GM19099 (cell line): Measurements from ENCODE around the gene ITPKA.
A peak's percentile ranks its signal among the peaks of the same experiment; 100 is the strongest.

ENCODE experiments used
- POLR2A ChIP-seq: IDR thresholded peaks from 3 replicates; pipeline ENCODE4 v1.6.1; 2011; ENCODE audit warnings: low read depth; ENCODE audit not compliant: insufficient read length; ENCODE audit errors: extremely low read depth

The ITPKA gene

GRCh38 chr15:41493205-41493901 is at the start of gene ITPKA:
TSS of gene ITPKA (plus strand) at chr15:41493874. CDS start at chr15:41493928, 54 bp downstream.
- peak; percentile 63 for TF ChIP-seq POLR2A

- no peak for TF ChIP-seq POLR2A
These were observed 48.3 kb upstream of the ITPKA start for GRCh38 chr15:41445399-41445798.

DNA sequence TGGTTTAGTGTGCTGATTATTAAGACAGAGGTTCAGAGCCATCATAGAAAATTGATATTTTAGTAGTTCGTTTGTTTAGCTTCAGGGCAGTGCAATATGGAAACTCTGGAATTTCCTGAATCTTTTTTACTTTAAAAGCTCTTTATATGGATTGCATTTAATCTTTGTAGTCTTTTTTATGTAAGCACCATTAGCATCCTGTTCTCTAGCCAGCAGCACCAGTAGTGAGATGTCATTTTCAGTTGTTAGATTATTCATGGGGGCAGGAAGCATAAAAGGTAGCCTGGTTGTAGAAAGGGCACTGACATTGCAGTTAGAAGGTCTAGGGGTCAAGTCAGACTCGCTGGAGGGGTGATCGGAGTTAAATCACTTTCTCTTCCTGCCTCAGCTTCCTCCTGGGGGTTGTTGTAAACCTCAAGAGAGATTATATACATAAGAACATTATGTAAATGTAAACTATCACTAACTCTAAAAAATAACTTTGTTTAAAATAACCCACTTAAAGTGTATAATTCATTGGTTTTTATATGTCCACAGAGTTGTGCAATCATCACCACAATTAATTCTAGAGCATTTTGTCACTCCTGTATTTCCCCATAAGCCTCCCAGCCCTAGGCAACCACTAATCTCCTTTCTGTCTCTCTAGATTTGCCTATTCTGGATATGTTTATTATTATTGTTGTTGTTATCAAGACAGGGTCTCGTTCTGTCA is 31.4 kb upstream of the ITPKA start:
- no peak for TF ChIP-seq POLR2A

- TF ChIP-seq POLR2A, result no peak
These were observed 28.6 kb upstream of the ITPKA start for GRCh38 chr15:41464889-41465580.

- no peak for TF ChIP-seq POLR2A
These were observed 27.8 kb upstream of the ITPKA start for GRCh38 chr15:41465822-41466421.

DNA sequence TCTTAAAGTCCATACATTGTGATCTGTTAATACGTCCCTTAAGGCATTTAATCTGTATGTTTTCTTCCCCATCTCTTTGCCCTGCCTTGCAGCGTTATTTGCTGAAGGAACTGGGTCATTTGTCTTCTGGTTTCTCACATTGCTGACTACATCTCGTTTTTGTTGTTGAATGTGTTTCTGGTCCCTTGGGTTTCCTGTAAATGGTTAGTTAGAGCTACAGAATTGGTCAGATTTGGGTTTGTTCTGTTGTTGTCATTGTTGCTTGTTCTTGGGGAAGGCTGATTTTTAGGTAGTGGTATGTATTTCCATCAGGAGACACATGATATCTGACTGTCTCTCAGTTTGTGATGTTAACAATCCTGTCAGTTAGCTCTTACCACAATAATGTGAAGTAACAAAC is 27.0 kb upstream of the ITPKA start:
- TF ChIP-seq POLR2A, result no peak

GRCh38 chr15:41473418-41473817 is 20.3 kb upstream of the ITPKA start:
- TF ChIP-seq POLR2A, result no peak

DNA sequence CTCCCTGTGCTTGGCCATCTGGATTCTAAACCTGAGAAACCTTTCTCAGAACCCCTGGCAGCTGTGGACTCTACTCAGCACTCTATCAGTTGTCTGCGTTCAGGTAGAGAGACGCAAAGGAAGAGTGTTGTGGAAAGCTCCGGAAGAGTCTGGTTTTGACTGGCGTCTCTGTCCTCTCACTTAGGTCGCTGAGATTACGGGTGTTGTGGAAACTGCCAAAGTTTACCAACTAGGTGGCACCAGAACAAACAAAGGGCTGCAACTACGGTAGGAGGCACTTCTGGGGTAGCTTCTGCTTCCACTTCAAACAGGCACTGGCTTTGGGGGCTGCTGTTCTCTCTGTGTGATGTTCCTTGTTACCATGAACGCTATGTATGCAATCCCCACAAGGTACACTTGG is 19.2 kb upstream of the ITPKA start:
- TF ChIP-seq POLR2A, result no peak

GRCh38 chr15:41474941-41475340 is 18.7 kb upstream of the ITPKA start:
- no peak for TF ChIP-seq POLR2A

DNA sequence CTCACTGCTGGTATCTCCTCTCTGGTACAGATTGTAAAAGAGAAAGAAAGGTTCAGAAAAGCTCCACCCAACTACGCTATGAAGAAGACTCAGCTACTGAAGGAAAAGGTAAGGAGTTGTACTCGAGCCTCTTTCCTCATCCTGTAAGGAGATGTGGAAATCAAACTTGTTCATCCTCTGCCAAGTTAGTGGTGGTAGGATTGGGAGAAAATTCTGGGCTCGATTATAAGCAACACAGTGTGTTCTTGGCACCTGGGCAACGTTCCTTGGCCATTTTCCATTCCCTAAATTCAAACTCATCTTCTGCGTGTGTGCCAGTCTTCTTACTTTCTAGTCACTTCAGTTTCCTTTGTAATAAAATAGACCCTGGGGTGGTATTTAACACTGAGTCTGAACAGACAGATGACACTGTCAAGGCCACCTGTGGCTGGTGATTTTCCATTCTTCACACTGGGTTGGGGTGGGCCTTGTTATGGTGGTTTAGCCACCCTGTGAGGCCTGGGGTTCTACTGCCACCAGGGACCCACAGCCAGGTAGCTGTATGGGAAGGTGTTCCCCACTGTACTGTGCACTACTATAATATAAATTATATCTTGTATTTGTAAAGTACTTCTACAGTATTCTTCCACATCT is 17.1 kb upstream of the ITPKA start:
- TF ChIP-seq POLR2A, result no peak

GRCh38 chr15:41480396-41481140 is 13.1 kb upstream of the ITPKA start:
- TF ChIP-seq POLR2A, result no peak

- TF ChIP-seq POLR2A, result no peak
These were observed 11.4 kb upstream of the ITPKA start for GRCh38 chr15:41482110-41482877.

- no peak for TF ChIP-seq POLR2A
These were observed 10.6 kb upstream of the ITPKA start for GRCh38 chr15:41483115-41483514.

- no peak for TF ChIP-seq POLR2A
These were observed 10.2 kb upstream of the ITPKA start for GRCh38 chr15:41483519-41483918.
